AG09309 (cell line): Measurements from ENCODE around the gene THRSP.

Experiments
- DNase-seq: peaks from one replicate; pipeline ENCODE4 v3.0.0-alpha.2; 2010; ENCODE audit warnings: low read depth
- H3K4me3 ChIP-seq: 2 replicates; pipeline ENCODE4 v1.5.1; 2011; ENCODE audit warnings: mild to moderate bottlenecking, low read depth, low read length, moderate library complexity; ENCODE audit not compliant: control insufficient read depth
- CTCF ChIP-seq: IDR thresholded peaks from 2 replicates; pipeline ENCODE4 v1.5.1; 2011; ENCODE audit warnings: mild to moderate bottlenecking, low read depth, low read length, inconsistent platforms; ENCODE audit not compliant: insufficient read depth, control insufficient read depth; ENCODE audit errors: missing control alignments

THRSP gene

GRCh38 chr11:78065203-78065602 is 1.5 kb downstream of the THRSP start:
- no peak for DNase-seq
- no peak for TF ChIP-seq CTCF
- no peak overlapping the region for H3K4me3 ChIP-seq

- no peak for DNase-seq
These were observed 2.8 kb downstream of the THRSP start for GRCh38 chr11:78066471-78066870.

GRCh38 chr11:78067704-78068103 is 4.0 kb downstream of the THRSP start:
- DNase-seq, result no peak
- H3K4me3 ChIP-seq, result no peak overlapping the region
- TF ChIP-seq CTCF, result no peak

More at GRCh38 chr11:78066471-78066870, 2.8 kb downstream of the THRSP start:
- TF ChIP-seq CTCF, result no peak
- H3K4me3 ChIP-seq, result no peak overlapping the region

GRCh38 chr11:78069465-78069864 is 5.8 kb downstream of the THRSP start:
- no peak for DNase-seq
- no peak overlapping the region for H3K4me3 ChIP-seq
- TF ChIP-seq CTCF, result no peak

- TF ChIP-seq CTCF, result no peak
- DNase-seq, result no peak
- no peak overlapping the region for H3K4me3 ChIP-seq
These were observed 7.0 kb downstream of the THRSP start for GRCh38 chr11:78070621-78071020.

- DNase-seq, result no peak
- no peak for TF ChIP-seq CTCF
- no peak overlapping the region for H3K4me3 ChIP-seq
These were observed 8.1 kb downstream of the THRSP start for GRCh38 chr11:78071717-78072116.

GRCh38 chr11:78072455-78072854 is 8.8 kb downstream of the THRSP start:
- no peak overlapping the region for H3K4me3 ChIP-seq
- no peak for TF ChIP-seq CTCF
- DNase-seq, result no peak
